Activated naive CD8-positive, alpha-beta T cell treated with anti-CD3 and anti-CD28 coated beads, Interleukin-2, amount 10 ng/mL, durations not matched to agents 7 days and 5 days (primary cell): Measurements from ENCODE around the gene DNAJC3. TPM values are rescaled to one million over a fixed set of nuclear protein-coding genes. Genes with fewer than 3 reads are reported as not detected.
"Not testable (repeated sequence)": the region's sequence is repeated elsewhere in the genome, so short reads cannot be mapped to it uniquely, and the experiment has no call there.

Experiments
- ATAC-seq: fragments of 150-1000 bp; cut with Tn5 transposase; one replicate; pipeline ENCODE4 v1.10.0; 2021; ENCODE audit warnings: low read depth, moderate library complexity
- POLR2A ChIA-PET: fragments of 350-600 bp; sonication (Branson Sonifier 250); formaldehyde crosslinking; loops from one replicate; lab custom pipeline; 2021; ENCODE audit warnings: antibody characterized with exemption; lab: Charles Lee
- DNase-seq: peaks from one replicate; pipeline ENCODE4 v3.0.0; 2021
- H3K27ac Mint-ChIP-seq: one replicate; pipeline ENCODE4 v1.8.0; 2022; ENCODE audit warnings: mild to moderate bottlenecking, mixed read lengths
- H3K27me3 Mint-ChIP-seq: one replicate; pipeline ENCODE4 v1.8.0; 2022; ENCODE audit warnings: mild to moderate bottlenecking, moderate library complexity, mixed read lengths
- H3K36me3 Mint-ChIP-seq: one replicate; pipeline ENCODE4 v1.8.0; 2021; ENCODE audit warnings: mild to moderate bottlenecking, mixed read lengths
- H3K4me1 Mint-ChIP-seq: one replicate; pipeline ENCODE4 v1.8.0; 2021; ENCODE audit warnings: mixed read lengths
- H3K4me3 Mint-ChIP-seq: one replicate; pipeline ENCODE4 v1.8.0; 2022; ENCODE audit warnings: mild to moderate bottlenecking, moderate library complexity, mixed read lengths
- H3K9me3 Mint-ChIP-seq: one replicate; pipeline ENCODE4 v1.8.0; 2021; ENCODE audit warnings: mixed read lengths
- total RNA-seq, 2 experiments: library from RNA; stranded (reverse); gene quantifications; one replicate each; pipeline ENCODE4 v1.2.3, GENCODE V29; 2021

DNAJC3 gene
- total RNA-seq, 2 experiments from 2014 or later = 14.9 to 16.6 TPM

DNA sequence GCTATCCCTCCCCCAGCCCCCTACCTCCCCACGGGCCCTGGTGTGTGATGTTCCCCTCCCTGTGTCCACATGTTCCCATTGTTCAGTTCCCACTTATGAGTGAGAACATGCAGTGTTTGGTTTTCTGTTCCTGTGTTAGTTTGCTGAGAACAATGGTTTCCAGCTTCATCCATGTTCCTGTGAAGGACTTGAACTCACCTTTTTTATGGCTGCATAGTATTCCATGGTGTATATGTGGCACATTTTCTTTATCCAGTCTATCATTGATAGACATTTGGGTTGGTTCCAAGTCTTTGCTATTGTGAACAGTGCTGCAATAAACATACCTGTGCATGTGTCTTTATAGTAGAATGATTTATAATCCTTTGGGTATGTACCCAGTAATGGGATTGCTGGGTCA is 105.0 kb downstream of the DNAJC3 start:
- H3K4me1 Mint-ChIP-seq, H3K27ac Mint-ChIP-seq, DNase-seq, H3K27me3 Mint-ChIP-seq, ATAC-seq, POLR2A ChIA-PET, H3K9me3 Mint-ChIP-seq, H3K4me3 Mint-ChIP-seq: not testable (repeated sequence)
- peaks cover 21% of the 10 kb centered on the region for H3K36me3 Mint-ChIP-seq

DNA sequence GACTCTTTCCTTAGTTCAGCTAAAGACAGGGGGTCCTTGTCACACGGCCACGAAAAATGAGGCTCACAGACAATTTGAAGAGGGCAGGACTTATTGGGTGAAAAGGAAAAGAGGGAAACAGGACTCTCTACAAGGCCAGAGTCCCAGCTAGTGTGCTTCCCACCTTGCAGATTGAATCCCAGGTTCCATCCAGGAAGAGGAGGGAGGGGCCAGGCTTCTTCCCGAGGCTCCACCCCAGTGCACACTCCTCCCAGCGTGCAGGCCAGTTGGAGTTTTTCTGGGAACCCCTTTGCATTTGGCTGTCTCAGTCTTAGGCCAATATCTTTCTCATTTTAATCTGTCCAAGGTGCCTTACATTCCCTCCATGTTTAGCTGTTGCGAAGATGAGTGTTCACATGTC is 106.8 kb downstream of the DNAJC3 start:
- H3K27me3 Mint-ChIP-seq = no peaks in the 10 kb centered on the region
- H3K4me3 Mint-ChIP-seq = no peak overlapping the region
- DNase-seq (no peak), ATAC-seq (no peak)
- peaks cover 34% of the 10 kb centered on the region for H3K36me3 Mint-ChIP-seq
- peaks cover 4% of the 10 kb centered on the region for H3K9me3 Mint-ChIP-seq
- no peak overlapping the region for H3K27ac Mint-ChIP-seq
- POLR2A ChIA-PET = no interaction called here
- no peaks in the 10 kb centered on the region for H3K4me1 Mint-ChIP-seq

DNA sequence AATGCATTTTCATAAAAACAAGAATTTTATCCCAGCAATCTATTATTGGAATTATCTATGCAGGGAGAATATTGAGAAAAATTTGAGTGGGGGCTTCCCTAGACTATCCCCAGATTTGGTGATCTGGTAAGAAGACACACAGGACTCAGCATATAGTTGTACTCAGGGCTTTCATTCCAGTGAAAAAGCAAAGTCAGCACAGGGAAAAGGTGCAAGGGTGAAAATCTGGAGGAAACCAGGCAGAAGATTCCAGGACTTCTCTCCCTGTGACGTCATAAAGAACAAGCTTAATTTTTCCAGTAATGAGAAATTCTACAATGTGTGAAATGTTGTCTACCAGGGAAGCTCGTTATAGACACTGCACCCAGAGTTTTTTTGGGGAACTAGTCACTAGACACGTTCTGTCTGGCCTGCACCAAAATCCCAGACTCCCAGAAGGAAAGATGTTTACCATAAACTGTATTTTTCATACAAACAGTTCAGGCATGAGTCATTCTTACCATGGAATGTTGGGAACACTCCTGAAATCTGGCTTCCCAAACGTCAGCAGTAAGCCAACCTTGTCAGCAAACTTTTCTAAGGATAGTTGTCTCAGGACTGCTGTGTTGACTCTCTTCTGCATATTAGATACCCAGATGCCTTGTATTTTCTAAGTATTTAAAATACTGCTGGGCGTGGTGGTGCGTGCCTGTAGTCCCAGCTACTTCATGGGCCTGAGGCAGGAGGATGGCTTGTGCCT is 107.4 kb downstream of the DNAJC3 start:
- peaks cover 40% of the 10 kb centered on the region for H3K36me3 Mint-ChIP-seq
- H3K4me1 Mint-ChIP-seq = no peaks in the 10 kb centered on the region
- POLR2A ChIA-PET = no interaction called here
- no peaks in the 10 kb centered on the region for H3K27me3 Mint-ChIP-seq
- ATAC-seq (no peak), DNase-seq (no peak)
- no peak overlapping the region for H3K4me3 Mint-ChIP-seq
- peaks cover 6% of the 10 kb centered on the region for H3K9me3 Mint-ChIP-seq
- H3K27ac Mint-ChIP-seq = no peak overlapping the region

DNA sequence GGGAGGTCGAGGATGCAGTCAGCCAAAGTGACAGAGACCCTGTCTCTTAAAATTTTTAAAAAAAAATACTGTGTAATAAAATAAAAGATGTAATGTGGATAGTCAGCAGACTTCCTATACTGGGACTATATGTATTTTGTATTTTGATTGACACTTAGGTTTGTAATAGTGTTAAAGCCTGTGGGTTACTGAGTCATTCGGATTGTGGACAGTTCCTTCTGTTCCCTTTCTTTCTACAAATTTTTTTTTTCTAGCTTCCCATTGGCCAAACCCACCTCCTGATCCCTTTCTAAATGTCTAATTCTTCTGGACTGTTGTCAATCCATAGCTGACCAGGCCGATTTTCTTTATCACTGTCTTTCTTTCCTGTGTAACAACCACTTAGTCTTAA is 108.0 kb downstream of the DNAJC3 start:
- Mint-ChIP-seq H3K27me3 (no peaks in the 10 kb centered on the region), H3K9me3 (peaks cover 6% of the 10 kb centered on the region), H3K4me1 (no peaks in the 10 kb centered on the region), H3K4me3 (no peak overlapping the region), H3K27ac (no peak overlapping the region), H3K36me3 (peaks cover 44% of the 10 kb centered on the region)
- POLR2A ChIA-PET = no interaction called here
- no peak for DNase-seq
- no peak for ATAC-seq

DNA sequence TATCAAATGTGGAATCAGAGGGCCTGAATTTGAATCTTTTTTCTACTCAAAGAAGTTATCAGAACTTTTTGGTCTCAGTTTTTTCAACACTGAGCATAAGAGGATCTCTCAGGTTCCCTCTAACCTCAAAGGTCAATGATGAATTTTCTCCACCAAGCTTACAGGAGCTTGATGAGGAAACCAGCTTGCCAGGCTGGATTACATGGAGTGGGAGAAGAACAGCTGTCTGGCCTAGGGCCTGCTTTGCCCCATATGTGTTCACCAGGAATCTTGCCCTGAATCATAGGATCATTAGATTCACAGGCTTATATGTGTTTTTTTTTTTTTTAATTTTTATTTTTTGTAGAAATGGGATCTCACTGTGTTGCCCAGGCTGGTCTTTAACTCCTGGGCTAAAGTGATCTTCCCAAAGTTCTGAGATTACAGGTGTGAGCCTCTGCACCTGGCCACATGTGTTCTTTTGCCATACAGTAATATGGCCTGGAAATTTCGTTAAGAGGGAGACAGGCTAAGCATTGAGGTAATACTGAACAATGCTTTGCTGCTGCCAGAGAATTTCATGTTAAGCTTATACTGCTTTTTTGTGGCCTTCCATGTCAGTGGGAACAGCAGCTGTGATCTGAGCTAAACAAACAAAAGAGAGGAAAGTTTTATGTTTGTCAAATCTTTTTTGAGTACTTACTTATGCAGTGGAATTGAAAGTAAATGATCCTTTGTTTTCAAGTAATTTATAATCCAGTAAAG is 110.6 kb downstream of the DNAJC3 start:
- Mint-ChIP-seq H3K4me1 (no peaks in the 10 kb centered on the region), H3K27ac (no peak overlapping the region), H3K27me3 (no peaks in the 10 kb centered on the region), H3K36me3 (peaks cover 39% of the 10 kb centered on the region), H3K9me3 (peaks cover 2% of the 10 kb centered on the region), H3K4me3 (no peak overlapping the region)
- ATAC-seq (no peak), DNase-seq (no peak)
- POLR2A ChIA-PET = no interaction called here

DNA sequence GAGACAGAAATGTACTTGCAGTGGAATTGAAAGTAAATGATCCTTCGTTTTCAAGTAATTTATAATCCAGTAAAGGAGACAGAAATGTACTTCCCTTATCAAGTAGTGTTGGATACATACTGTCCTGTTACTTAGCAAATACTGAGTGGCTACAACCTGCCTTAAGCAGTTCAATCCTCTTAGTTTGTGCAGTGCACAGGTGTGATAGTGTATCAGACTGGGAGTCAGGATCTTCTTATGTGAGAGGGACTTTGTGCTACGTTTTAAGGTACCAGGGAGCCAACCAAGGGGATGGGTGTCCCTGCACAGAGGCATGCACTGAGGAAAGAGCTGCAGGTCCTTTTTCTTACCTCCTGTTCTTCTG is 111.1 kb downstream of the DNAJC3 start:
- no peak for ATAC-seq
- H3K4me1 Mint-ChIP-seq = no peaks in the 10 kb centered on the region
- H3K27ac Mint-ChIP-seq = no peak overlapping the region
- no peak for DNase-seq
- no peak overlapping the region for H3K4me3 Mint-ChIP-seq
- H3K36me3 Mint-ChIP-seq = peaks cover 39% of the 10 kb centered on the region
- no peaks in the 10 kb centered on the region for H3K27me3 Mint-ChIP-seq
- H3K9me3 Mint-ChIP-seq = peaks cover 2% of the 10 kb centered on the region
- POLR2A ChIA-PET = no interaction called here

DNA sequence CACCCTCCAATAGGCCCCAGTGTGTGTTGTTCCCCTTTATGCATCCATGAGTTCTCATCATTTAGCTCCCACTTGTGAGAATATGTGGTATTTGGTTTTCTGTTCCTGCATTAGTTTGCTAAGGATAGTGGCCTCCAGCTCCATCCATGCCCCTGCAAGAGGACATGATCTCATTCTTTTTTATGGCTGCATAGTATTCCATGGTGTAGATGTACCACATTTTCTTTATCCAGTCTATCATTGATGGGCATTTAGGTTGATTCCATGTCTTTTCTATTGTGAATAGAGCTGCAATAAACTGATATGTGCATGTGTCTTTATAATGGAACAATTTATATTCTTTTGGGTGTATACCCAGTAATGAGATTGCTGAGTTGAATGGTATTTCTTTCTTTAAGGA is 112.4 kb downstream of the DNAJC3 start:
- ATAC-seq, H3K27me3 Mint-ChIP-seq, H3K27ac Mint-ChIP-seq, DNase-seq, POLR2A ChIA-PET, H3K4me1 Mint-ChIP-seq, H3K9me3 Mint-ChIP-seq, H3K4me3 Mint-ChIP-seq: not testable (repeated sequence)
- peaks cover 39% of the 10 kb centered on the region for H3K36me3 Mint-ChIP-seq

DNA sequence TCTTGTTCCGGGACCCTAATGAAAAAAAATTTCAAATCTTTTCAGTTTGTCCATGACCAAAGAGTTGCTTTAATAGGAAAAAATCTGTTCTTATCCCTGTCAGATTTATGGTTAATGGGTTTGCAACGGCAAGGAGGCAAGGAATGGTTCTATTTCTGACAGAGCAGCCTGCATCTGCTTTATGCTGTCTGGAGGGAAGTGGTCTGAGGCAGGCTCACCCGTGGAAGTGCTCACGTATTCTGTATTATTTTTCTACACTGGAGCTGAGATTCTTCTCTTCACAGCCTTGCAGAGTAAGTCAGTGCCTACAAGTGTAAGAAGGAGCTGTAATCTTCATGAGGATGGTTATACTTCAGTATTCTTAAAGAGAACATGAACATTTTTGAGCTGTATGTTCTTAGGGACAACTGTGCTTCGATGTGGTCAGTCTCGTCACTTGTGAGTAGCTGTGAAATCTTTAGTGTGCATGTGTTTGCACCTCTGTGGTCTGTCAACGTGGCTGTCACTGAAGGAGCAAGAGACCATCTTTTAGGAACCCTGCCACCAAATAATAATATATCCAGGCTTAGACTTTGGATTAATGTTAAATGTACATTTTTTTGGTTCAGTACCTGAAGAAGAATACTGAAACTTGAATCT is 114.3 kb downstream of the DNAJC3 start:
- no peak overlapping the region for H3K27ac Mint-ChIP-seq
- H3K9me3 Mint-ChIP-seq = peaks cover 2% of the 10 kb centered on the region
- POLR2A ChIA-PET = no interaction called here
- no peak for ATAC-seq
- H3K4me3 Mint-ChIP-seq = no peak overlapping the region
- H3K36me3 Mint-ChIP-seq = peaks cover 39% of the 10 kb centered on the region
- H3K4me1 Mint-ChIP-seq = no peaks in the 10 kb centered on the region
- H3K27me3 Mint-ChIP-seq = no peaks in the 10 kb centered on the region
- no peak for DNase-seq

DNA sequence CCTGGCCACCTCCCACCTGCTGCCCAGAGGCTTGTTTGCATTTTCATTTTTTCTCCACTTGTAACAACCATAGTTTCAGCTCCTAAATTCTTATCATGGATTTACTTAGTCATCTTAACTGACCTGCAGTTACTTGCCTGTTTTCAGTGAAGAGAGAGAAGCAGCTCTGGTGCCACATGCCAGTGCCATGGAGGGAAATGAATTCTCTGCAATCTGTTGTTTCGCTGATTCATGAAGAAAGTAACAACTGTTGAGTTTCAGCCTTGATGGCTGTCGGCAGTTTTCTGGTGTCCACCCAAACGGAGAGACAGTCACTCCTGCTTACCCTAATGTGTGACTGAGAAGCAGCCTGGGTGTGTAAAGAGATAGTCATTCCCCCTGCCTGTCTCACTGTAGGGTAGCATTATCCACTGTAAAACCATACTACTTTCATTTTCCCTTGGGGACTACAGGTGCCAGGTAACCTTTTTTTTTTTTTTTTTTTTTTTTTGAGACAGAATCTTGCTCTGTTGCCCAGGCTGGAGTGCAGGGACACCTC is 116.1 kb downstream of the DNAJC3 start:
- no peak for DNase-seq
- Mint-ChIP-seq H3K27me3 (no peaks in the 10 kb centered on the region), H3K4me3 (no peak overlapping the region), H3K36me3 (peaks cover 29% of the 10 kb centered on the region), H3K9me3 (peaks cover 2% of the 10 kb centered on the region), H3K4me1 (no peaks in the 10 kb centered on the region), H3K27ac (no peak overlapping the region)
- no peak for ATAC-seq
- POLR2A ChIA-PET = no interaction called here

DNA sequence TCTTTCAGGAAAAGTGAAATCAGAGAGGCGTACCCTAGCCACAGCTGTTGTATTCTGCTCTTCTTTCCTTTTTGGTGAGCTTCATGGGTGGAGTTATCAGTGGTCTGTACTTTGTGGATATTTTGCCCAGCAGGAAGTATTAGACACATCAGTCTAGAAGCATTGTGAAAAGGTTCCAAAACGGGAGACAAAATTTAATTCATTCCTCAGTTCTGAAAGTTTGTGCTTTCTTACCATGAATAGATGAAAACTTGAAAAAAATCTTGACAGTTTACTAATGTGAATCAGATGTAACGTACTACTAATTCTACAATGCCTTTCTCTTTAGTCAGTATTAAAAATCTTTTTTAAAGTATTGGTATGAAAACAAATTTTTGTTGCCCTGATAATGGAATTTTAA is 116.8 kb downstream of the DNAJC3 start:
- Mint-ChIP-seq H3K9me3 (peaks cover 2% of the 10 kb centered on the region), H3K4me3 (no peak overlapping the region), H3K36me3 (peaks cover 23% of the 10 kb centered on the region), H3K4me1 (no peaks in the 10 kb centered on the region), H3K27me3 (no peaks in the 10 kb centered on the region), H3K27ac (no peak overlapping the region)
- POLR2A ChIA-PET = no interaction called here
- DNase-seq (no peak), ATAC-seq (no peak)

DNA sequence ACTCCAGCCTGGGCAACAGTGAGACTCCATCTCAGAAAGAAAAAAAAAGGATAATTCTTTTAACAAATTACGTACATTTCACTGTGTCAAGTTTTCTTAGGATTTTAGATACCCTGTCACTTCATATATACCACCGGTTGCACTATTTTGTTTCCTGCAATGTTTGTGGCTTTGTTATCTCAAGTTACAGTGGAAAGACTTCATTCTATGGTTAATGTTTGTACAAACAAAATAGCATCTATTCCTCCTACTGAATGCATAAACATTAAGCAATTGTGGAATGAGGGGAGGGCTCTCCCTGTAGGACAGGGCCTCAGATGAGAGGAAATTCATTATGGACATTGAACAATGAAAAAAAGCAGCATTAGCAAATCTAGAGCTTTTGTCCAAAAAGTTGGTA is 120.1 kb downstream of the DNAJC3 start:
- H3K9me3 Mint-ChIP-seq = no peaks in the 10 kb centered on the region
- H3K4me1 Mint-ChIP-seq = no peaks in the 10 kb centered on the region
- no peaks in the 10 kb centered on the region for H3K27me3 Mint-ChIP-seq
- peaks cover 10% of the 10 kb centered on the region for H3K36me3 Mint-ChIP-seq
- H3K27ac Mint-ChIP-seq = no peak overlapping the region
- ATAC-seq (no peak), DNase-seq (no peak)
- POLR2A ChIA-PET = no interaction called here
- H3K4me3 Mint-ChIP-seq = no peak overlapping the region

DNA sequence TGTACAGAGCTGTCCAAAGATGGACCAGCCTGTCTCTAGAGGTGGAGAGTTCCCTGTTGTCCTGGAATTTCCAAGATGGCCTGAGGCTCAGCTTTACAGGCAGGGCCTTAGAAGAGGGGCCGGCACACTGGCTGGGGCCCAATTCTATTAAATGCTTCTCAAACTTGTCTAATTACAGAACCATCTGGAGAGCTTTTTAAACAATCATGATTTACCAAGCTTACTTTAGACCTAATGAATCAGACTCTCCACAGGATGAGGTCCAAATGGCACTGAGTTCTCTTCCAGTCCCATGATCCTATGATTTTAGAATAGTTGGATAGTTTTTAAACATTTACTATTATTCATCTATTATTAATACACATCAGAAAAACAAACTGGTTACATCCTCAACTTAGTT is 123.5 kb downstream of the DNAJC3 start:
- Mint-ChIP-seq H3K9me3 (no peaks in the 10 kb centered on the region), H3K27me3 (peaks cover 5% of the 10 kb centered on the region), H3K36me3 (no peaks in the 10 kb centered on the region), H3K4me3 (no peak overlapping the region), H3K27ac (no peak overlapping the region), H3K4me1 (no peaks in the 10 kb centered on the region)
- POLR2A ChIA-PET = no interaction called here
- no peak for ATAC-seq
- DNase-seq = no peak

DNA sequence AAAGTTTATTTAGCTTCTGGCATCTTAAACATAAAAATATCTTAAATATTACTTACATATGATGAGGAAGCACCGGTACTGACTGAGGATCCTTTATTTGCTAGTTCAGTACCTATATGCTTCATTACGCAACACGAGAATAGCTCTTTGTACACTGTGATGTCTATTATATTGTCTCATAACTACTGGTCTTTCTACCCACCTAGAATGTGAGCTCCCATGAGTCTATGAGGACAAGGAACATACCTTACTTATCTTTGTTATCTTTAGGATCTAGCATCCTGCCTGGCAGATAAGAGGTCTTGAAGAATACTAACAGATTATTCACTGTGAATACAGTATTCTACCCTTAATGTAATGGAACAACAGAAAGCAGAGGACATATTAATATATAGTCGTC is 124.9 kb downstream of the DNAJC3 start:
- POLR2A ChIA-PET = no interaction called here
- Mint-ChIP-seq H3K27ac (no peak overlapping the region), H3K36me3 (no peaks in the 10 kb centered on the region), H3K4me3 (no peak overlapping the region), H3K9me3 (no peaks in the 10 kb centered on the region), H3K4me1 (no peaks in the 10 kb centered on the region), H3K27me3 (peaks cover 11% of the 10 kb centered on the region)
- DNase-seq = no peak
- ATAC-seq = no peak

DNA sequence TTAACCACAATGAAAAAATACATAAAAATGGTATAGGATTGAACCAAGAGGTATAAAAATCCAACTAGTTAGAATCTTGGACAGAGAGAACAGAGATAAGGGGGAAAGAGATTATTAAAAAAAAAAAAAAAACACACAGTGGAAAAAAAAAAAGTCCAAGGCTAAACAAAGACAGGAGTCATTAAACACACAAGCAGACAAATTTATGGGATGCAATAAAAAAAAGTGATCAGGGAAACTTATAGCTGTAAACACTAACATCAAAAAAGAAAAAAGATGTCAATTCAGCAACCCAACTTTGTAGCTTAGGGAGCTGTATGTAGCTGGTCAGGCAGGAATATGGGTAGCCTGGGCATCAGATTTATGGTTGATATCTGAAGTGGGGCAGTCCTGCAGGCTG is 129.0 kb downstream of the DNAJC3 start:
- no peaks in the 10 kb centered on the region for H3K9me3 Mint-ChIP-seq
- POLR2A ChIA-PET = no interaction called here
- ATAC-seq = no peak
- no peak overlapping the region for H3K4me3 Mint-ChIP-seq
- no peak for DNase-seq
- H3K36me3 Mint-ChIP-seq = no peaks in the 10 kb centered on the region
- H3K27me3 Mint-ChIP-seq = peaks cover 16% of the 10 kb centered on the region
- no peak overlapping the region for H3K27ac Mint-ChIP-seq
- no peaks in the 10 kb centered on the region for H3K4me1 Mint-ChIP-seq
